GM10266 (cell line): ENCODE results near the gene COL9A2.

Experiments used
- DNase-seq: peaks from one replicate; pipeline ENCODE4 v3.0.0; 2012; ENCODE audit errors: extremely low spot score
- CTCF ChIP-seq: IDR thresholded peaks from 2 replicates; pipeline ENCODE4 v1.5.1; 2012; ENCODE audit warnings: mild to moderate bottlenecking, low read depth; ENCODE audit not compliant: control insufficient read depth, insufficient read depth; ENCODE audit errors: missing control alignments

The COL9A2 gene

GRCh38 chr1:40301541-40302299 lies 15.4 kb downstream of the COL9A2 start:
- no peak for TF ChIP-seq CTCF
- DNase-seq = no peak

- no peak for DNase-seq
- no peak for TF ChIP-seq CTCF
Observed at GRCh38 chr1:40301066-40301465, 16.0 kb downstream of the COL9A2 start.

- TF ChIP-seq CTCF = no peak
Observed at GRCh38 chr1:40300651-40301050, 16.4 kb downstream of the COL9A2 start.

GRCh38 chr1:40300249-40300567 lies 16.9 kb downstream of the COL9A2 start:
- no peak for TF ChIP-seq CTCF
- DNase-seq = no peak

More at GRCh38 chr1:40300651-40301050, 16.4 kb downstream of the COL9A2 start:
- DNase-seq = no peak

GRCh38 chr1:40299366-40300248 lies 17.5 kb downstream of the COL9A2 start:
- TF ChIP-seq CTCF = no peak
- DNase-seq = no peak

- DNase-seq = no peak
- no peak for TF ChIP-seq CTCF
Observed at GRCh38 chr1:40291293-40291692, 25.8 kb downstream of the COL9A2 start.

GRCh38 chr1:40281853-40282252 lies 35.2 kb downstream of the COL9A2 start:
- TF ChIP-seq CTCF = no peak
- no peak for DNase-seq
